HG03432 (cell line): ENCODE measurements around the gene NLRC4.
"Not testable (repeated sequence)": the region's sequence is repeated elsewhere in the genome, so short reads cannot be mapped to it uniquely, and the experiment has no call there.

Experiments used
- ATAC-seq: cut with Tn5 transposase; IDR thresholded peaks from one replicate; pipeline ENCODE4 v1.9.1; 2021; ENCODE audit warnings: mild to moderate bottlenecking, moderate library complexity; ENCODE audit not compliant: unreplicated experiment

The NLRC4 gene

GRCh38 chr2:32246911-32247310 lies 17.8 kb downstream of the NLRC4 start:
- ATAC-seq = no peak

GRCh38 chr2:32242331-32242730 lies 22.4 kb downstream of the NLRC4 start:
- no peak for ATAC-seq

GRCh38 chr2:32237996-32238395 lies 26.7 kb downstream of the NLRC4 start:
- ATAC-seq = no peak

DNA sequence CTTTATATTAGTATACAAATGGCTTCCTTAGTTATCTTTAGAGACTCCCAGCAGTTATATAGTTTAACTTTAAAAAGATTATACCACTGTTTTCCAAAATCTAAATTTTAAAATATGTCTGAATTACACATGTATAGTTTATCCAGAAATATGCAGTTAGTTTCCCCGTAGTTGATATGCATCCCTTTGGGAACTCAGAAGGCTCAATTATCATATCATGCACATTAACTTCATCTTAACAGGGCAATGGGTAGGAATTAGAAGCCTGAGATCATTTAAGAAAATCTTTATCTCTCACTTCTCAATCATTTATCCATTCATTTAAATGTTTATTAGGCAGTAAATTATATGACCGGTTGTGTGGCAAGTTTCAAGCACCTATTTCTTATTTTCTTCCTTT lies 27.2 kb downstream of the NLRC4 start:
- ATAC-seq = no peak

DNA sequence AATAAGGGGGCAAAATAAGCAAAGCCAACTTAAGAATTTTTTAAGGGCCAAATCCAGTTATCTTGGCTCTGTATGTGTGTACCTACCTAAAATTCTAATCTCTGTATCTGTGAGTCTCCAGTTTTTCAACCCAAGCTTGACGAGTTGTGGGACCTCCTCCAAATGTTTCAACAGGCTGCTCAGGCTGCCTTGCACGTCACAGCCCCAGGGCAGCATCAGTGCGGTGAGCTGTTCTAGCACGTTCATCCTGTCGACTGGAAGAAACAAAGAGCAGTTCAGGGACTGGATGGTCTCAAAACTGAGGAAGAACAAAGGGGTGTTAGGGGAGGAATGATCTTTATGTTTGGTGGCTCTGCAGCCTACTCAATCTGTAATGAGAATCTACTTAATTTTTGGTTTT lies 29.4 kb downstream of the NLRC4 start:
- no peak for ATAC-seq

DNA sequence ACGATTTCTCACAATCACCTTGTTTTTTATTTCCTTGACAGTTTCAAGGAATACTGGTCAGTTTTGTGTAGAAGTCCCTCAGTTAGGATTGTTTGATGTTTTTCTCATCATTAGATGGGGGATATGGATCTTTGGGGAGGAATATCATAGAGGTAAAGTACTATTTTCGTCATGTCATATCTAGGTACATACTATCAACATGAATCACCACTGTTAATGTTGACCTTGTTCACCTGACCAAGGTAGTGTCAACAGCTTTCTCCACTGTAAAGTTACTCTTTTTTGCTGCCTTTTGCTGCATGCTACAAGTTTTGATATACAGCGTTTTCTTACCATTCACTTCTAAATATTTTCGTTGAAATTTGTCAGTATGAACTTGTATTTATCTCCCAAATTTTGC lies 32.7 kb downstream of the NLRC4 start:
- ATAC-seq = no peak

- ATAC-seq = no peak
Observed at GRCh38 chr2:32229635-32230034, 35.1 kb downstream of the NLRC4 start.

- ATAC-seq = no peak
Observed at GRCh38 chr2:32228181-32228580, 36.5 kb downstream of the NLRC4 start.

DNA sequence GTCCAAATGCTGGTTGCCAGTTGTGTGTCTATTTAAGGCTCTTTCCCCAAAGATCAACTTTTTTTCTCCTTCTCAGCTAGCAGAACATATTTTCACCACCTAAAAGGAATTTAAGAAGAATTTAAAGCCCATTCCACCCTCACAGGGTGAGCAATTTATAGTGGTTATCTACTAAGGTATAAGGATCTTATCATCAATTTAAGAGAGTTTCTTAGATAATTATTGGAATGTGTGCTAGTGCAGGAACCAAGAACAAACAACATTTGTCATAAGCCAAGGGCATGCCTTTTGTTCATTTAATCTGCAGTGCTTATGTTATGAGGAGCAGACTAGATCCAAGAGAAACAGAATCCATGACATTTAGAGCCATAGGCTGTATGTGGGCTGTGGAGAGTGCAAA lies 37.2 kb downstream of the NLRC4 start:
- ATAC-seq = no peak

DNA sequence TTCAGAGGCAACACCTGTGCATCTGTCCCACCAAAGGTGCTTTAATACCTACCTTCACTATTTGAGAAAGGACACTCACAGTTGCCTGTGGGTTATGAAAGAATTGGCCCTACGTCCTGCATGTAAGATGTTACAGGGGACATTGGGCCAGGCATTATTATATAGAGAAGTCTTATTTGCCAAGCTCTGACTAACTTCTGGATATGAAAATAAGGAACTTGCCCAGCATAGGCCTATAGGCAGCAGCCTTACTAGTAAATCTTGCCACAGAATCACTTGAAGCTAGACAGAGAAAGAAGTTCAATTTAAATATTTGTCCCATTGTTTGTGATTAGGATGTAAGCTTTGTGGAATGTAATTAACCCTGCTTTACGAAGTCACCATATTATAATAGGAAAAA lies 41.7 kb downstream of the NLRC4 start:
- ATAC-seq = no peak

DNA sequence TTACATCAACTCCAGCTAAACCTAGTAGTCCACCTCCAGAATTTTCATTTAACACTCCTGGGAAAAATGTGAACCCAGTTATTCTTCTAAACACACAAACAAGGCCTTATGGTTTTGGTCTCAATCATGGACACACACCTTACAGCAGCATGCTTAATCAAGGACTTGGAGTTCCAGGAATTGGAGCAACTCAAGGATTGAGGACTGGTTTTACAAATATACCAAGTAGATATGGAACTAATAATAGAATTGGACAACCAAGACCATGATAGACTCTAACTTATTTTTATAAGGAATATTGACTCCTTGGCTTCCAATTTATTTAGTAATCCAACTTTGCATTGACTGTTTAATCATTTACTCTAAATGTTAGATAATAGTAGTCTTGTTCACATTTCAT lies 44.2 kb downstream of the NLRC4 start:
- no peak for ATAC-seq

DNA sequence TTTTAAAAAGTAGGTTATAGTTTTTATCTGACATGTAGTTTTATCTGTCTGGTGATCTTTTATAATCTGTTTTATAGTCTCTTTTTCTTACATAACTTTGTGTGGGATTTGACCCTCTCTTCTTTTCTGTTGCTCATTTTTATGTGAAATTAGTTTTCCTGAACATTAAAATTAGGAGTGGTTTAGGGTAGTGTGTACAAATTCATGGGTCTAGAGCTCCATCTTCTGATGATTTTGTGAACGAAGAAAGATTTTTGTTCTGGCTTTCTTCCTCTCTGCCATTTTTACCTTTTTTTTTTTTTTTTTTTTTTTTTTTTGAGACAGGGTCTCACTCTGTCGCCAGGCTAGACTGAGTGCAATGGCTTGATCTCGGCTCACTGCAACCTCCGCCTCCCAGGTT lies 52.4 kb downstream of the NLRC4 start:
- no peak for ATAC-seq

DNA sequence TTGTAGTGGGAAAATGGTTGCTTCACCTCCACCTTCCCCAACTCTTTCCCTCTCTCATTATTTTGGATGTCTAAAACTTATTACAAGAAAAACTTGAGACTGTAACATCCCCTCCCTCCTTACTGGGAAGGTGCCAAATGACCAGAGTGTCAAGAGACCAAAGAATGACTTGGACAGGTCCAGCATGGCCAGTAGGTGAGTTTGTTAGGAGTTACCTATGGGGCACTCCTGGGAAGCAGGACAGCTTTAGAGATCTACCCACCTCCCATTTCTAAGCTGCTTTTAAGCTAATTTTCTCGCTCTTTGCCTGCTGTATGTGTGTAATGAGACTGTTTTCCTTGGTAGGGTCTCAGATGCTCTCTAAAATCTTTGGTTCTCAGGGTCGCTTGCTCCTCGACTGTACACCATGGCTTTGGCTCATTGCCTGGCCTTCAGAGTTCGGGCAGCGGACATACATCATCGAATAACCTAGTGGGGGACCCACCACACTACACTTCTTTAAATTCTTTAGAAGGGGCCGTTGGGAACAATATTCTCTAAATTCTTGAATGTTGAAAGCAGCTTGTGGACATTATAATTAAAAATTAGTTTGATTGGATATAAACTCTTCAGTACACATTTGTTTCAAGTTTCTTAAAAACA lies 53.8 kb downstream of the NLRC4 start:
- no peak for ATAC-seq

- not testable (repeated sequence) for ATAC-seq
Observed at GRCh38 chr2:32203428-32203827, 61.3 kb downstream of the NLRC4 start.

DNA sequence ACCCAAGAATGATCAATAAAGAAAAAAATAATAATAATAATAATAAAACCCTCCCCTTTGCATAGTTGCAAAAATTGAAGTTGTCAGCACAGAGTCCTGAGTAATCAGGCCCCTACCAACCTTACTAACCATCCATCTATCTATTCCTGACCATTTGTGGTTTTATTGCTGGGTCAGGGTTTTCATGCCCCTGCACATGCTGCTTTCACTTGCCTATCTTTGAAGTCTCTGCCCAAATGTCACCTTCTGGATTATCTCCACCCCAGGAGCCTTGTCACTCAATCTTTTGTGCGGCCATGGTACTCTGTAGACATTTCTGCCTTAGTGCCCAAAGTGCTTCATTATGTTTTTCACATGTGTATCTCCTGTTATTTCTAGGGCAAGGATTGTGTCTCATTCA lies 63.9 kb downstream of the NLRC4 start:
- no peak for ATAC-seq

GRCh38 chr2:32192418-32192817 lies 72.3 kb downstream of the NLRC4 start:
- ATAC-seq = no peak

DNA sequence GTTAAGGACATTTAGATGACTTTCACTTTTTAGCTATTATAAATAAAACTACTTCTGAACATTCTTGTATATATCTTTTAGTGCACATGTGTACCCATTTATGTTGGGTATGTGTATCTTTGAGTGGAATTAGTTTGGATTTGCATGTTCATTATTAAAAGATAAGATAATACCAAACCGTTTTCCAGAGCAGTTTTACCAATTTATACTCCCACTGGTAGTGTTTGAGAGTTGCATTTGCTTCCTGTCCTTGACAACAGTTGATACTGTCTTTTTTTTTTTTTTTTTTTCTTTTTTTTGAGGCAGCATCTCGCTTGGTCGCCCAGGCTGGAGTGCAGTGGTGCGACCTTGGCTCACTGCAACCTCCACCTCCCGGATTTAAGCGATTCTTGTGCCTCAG lies 75.7 kb downstream of the NLRC4 start:
- peak; percentile 15 for ATAC-seq

- no peak for ATAC-seq
Observed at GRCh38 chr2:32182667-32183066, 82.0 kb downstream of the NLRC4 start.
